ENCODE results near the gene ZCCHC17. TPM values are rescaled to one million over a fixed set of nuclear protein-coding genes. Genes with fewer than 3 reads are reported as not detected.

The ZCCHC17 gene
- total RNA-seq, 2 experiments from 2014 or later: 23.0 to 23.1 TPM

GRCh38 chr1:31409946-31410858 is 113.4 kb downstream of the ZCCHC17 start:
- Mint-ChIP-seq H3K4me3 (no peak overlapping the region), H3K9me3 (no peaks in the 10 kb centered on the region), H3K36me3 (ENCODE audit: low read depth) (no peaks in the 10 kb centered on the region), H3K27ac (no peak overlapping the region), H3K4me1 (peaks cover 7% of the 10 kb centered on the region), H3K27me3 (peaks cover 41% of the 10 kb centered on the region)
- ChIA-PET POLR2A (no interaction called here), CTCF (interaction anchor here (1.2 to 2.6 kb wide), 2 partner anchors 12 to 16 kb away, joined by 4 to 7 read pairs; no protein-coding TSS in a partner anchor)
- no peak for DNase-seq

- no peak for DNase-seq
- POLR2A ChIA-PET: no interaction called here
- Mint-ChIP-seq H3K9me3 (no peaks in the 10 kb centered on the region), H3K4me3 (no peak overlapping the region), H3K36me3 (ENCODE audit: low read depth) (no peaks in the 10 kb centered on the region), H3K4me1 (peaks cover 7% of the 10 kb centered on the region), H3K27me3 (peaks cover 48% of the 10 kb centered on the region), H3K27ac (no peak overlapping the region)
- CTCF ChIA-PET: interaction anchor here (2.6 kb wide), 1 partner anchor 16 kb away, joined by 7 read pairs; no protein-coding TSS in a partner anchor
These were observed 114.0 kb downstream of the ZCCHC17 start for GRCh38 chr1:31410871-31411270.

GRCh38 chr1:31412205-31412604 is 115.4 kb downstream of the ZCCHC17 start:
- Mint-ChIP-seq H3K9me3 (no peaks in the 10 kb centered on the region), H3K4me3 (peak overlapping the region; percentile 54), H3K4me1 (peaks cover 7% of the 10 kb centered on the region), H3K27ac (no peak overlapping the region), H3K27me3 (peaks cover 57% of the 10 kb centered on the region), H3K36me3 (ENCODE audit: low read depth) (no peaks in the 10 kb centered on the region)
- no peak for DNase-seq
- ChIA-PET POLR2A (no interaction called here), CTCF (interaction anchor here (0.6 kb wide), 1 partner anchor 75 kb away, joined by 4 read pairs; no protein-coding TSS in a partner anchor)

GRCh38 chr1:31412732-31413404 is 116.0 kb downstream of the ZCCHC17 start, which contains the start of gene SERINC2:
SERINC2 (plus strand) TSS chr1:31413213; CDS start chr1:31413266, 53 bp downstream.
- peak; percentile 31 for DNase-seq
- peak within 1 kb of the TSS; percentile 76 for H3K4me3 Mint-ChIP-seq
- H3K27ac Mint-ChIP-seq: no peak within 1 kb of the TSS
- peaks cover 61% of the 10 kb centered on the region for H3K27me3 Mint-ChIP-seq
- no peaks in the 10 kb centered on the region for H3K9me3 Mint-ChIP-seq
- ChIA-PET CTCF (no interaction called here), POLR2A (no interaction called here)
- no peaks in the 10 kb centered on the region for H3K36me3 Mint-ChIP-seq (ENCODE audit: low read depth)
- H3K4me1 Mint-ChIP-seq: peaks cover 7% of the 10 kb centered on the region

- ChIA-PET CTCF (interaction anchor here (1.4 kb wide), 1 partner anchor 10 kb away, joined by 3 read pairs; no protein-coding TSS in a partner anchor), POLR2A (no interaction called here)
- Mint-ChIP-seq H3K4me3 (peak overlapping the region; percentile 76), H3K27me3 (peaks cover 61% of the 10 kb centered on the region), H3K27ac (no peak overlapping the region), H3K36me3 (ENCODE audit: low read depth) (no peaks in the 10 kb centered on the region), H3K9me3 (no peaks in the 10 kb centered on the region), H3K4me1 (peaks cover 7% of the 10 kb centered on the region)
- DNase-seq: no peak
These were observed 116.7 kb downstream of the ZCCHC17 start for GRCh38 chr1:31413405-31414001.

Other genes with a start within 250 kb of the ZCCHC17 start
- gene PUM1, start 231.3 kb upstream of the ZCCHC17 start, total RNA-seq: 100 to 1,000 TPM in 1 of 2 experiments, 10 to 100 TPM in 1; 99.3 to 102 TPM
- gene NKAIN1, start 57.1 kb upstream of the ZCCHC17 start, total RNA-seq: under 1 TPM; 0.27 to 0.42 TPM
- 100 to 1,000 TPM in 1 of 2 experiments, 10 to 100 TPM in 1; 90.3 to 106 TPM for gene SNRNP40, start 244 bp upstream of the ZCCHC17 start, total RNA-seq
- not detected for gene FABP3, start 76.0 kb downstream of the ZCCHC17 start, total RNA-seq
- gene SERINC2, start 116.2 kb downstream of the ZCCHC17 start, total RNA-seq: under 1 TPM in 1 of 2 experiments, not detected in 1; 0.20 TPM